Measurements from ENCODE around the gene NCMAP.
"Not testable (repeated sequence)": the region's sequence is repeated elsewhere in the genome, so short reads cannot be mapped to it uniquely, and the experiment has no call there.

The NCMAP gene

GRCh38 chr1:24555591-24556413, at the start of gene NCMAP:
Gene NCMAP (plus strand): TSS chr1:24556087. CDS start chr1:24595431, 39,344 bp downstream.
- DNase-seq (ENCODE audit: low spot score), result no peak

GRCh38 chr1:24506691-24507381, 49.1 kb upstream of the NCMAP start:
- DNase-seq (ENCODE audit: low spot score), result no peak

GRCh38 chr1:24507405-24507804, 48.5 kb upstream of the NCMAP start:
- no peak for DNase-seq (ENCODE audit: low spot score)

- no peak for DNase-seq (ENCODE audit: low spot score)
Observed at GRCh38 chr1:24508911-24509310, 47.0 kb upstream of the NCMAP start.

GRCh38 chr1:24513706-24514105, 42.2 kb upstream of the NCMAP start:
- DNase-seq (ENCODE audit: low spot score), result no peak

GRCh38 chr1:24514946-24515345, 40.9 kb upstream of the NCMAP start:
- no peak for DNase-seq (ENCODE audit: low spot score)

- not testable (repeated sequence) for DNase-seq (ENCODE audit: low spot score)
Observed at GRCh38 chr1:24515671-24516209, 40.1 kb upstream of the NCMAP start.

GRCh38 chr1:24516506-24516905, 39.4 kb upstream of the NCMAP start:
- no peak for DNase-seq (ENCODE audit: low spot score)

- DNase-seq (ENCODE audit: low spot score), result no peak
Observed at GRCh38 chr1:24517898-24518297, 38.0 kb upstream of the NCMAP start.

- DNase-seq (ENCODE audit: low spot score), result not testable (repeated sequence)
Observed at GRCh38 chr1:24520282-24520681, 35.6 kb upstream of the NCMAP start.

- DNase-seq (ENCODE audit: low spot score), result no peak
Observed at GRCh38 chr1:24525606-24526005, 30.3 kb upstream of the NCMAP start.

- no peak for DNase-seq (ENCODE audit: low spot score)
Observed at GRCh38 chr1:24526045-24526444, 29.8 kb upstream of the NCMAP start.

GRCh38 chr1:24526940-24527542, 28.8 kb upstream of the NCMAP start:
- peak; percentile 39 for DNase-seq (ENCODE audit: low spot score)

GRCh38 chr1:24528744-24529143, 27.1 kb upstream of the NCMAP start:
- DNase-seq (ENCODE audit: low spot score), result no peak

GRCh38 chr1:24529292-24529691, 26.6 kb upstream of the NCMAP start:
- DNase-seq (ENCODE audit: low spot score), result not testable (repeated sequence)

GRCh38 chr1:24535021-24535424, 20.9 kb upstream of the NCMAP start:
- DNase-seq (ENCODE audit: low spot score), result peak; percentile 80

GRCh38 chr1:24535778-24536177, 20.1 kb upstream of the NCMAP start:
- no peak for DNase-seq (ENCODE audit: low spot score)

- peak; percentile 77 for DNase-seq (ENCODE audit: low spot score)
Observed at GRCh38 chr1:24536391-24536840, 19.5 kb upstream of the NCMAP start.

GRCh38 chr1:24540051-24540905, 15.6 kb upstream of the NCMAP start:
- DNase-seq (ENCODE audit: low spot score), result peak; percentile 78

GRCh38 chr1:24540906-24541710, 14.8 kb upstream of the NCMAP start:
- DNase-seq (ENCODE audit: low spot score), result peak; percentile 68

All from activated CD4-positive, alpha-beta T cell treated with anti-CD3 and anti-CD28 coated beads, Interleukin-2, Interleukin-4, amounts not matched to agents 100 ng/mL and 50 ng/mL, durations not matched to agents 16 hours and 8 hours (primary cell).